Breast epithelium (tissue), 4 donors: ENCODE results near the gene HOMER1. TPM values are rescaled to one million over a fixed set of nuclear protein-coding genes. Genes with fewer than 3 reads are reported as not detected.
A peak's percentile ranks its signal among the peaks of the same experiment; 100 is the strongest.

Experiments
- DNase-seq, 2 donors: peaks; one replicate each; pipeline ENCODE4 v3.0.0-alpha.2; 2019; ENCODE audit warnings: low spot score in 2 of 2
- H3K27ac ChIP-seq, 2 donors: fragments of 200-600 bp; sonication (generic) in 1 of 2; one replicate each; pipeline ENCODE4 v1.5.1; 2016 to 2019; ENCODE audit warnings: mild to moderate bottlenecking in 1 of 2
- H3K27me3 ChIP-seq, 2 donors: fragments of 200-600 bp; sonication (generic) in 1 of 2; one replicate each; pipeline versions ENCODE4 v1.5.1 to v1.6.0; 2017 to 2019; ENCODE audit warnings: control low read depth in 1 of 2, mild to moderate bottlenecking in 1 of 2
- H3K36me3 ChIP-seq: fragments of 200-600 bp; one replicate; pipeline ENCODE4 v1.5.1; 2019
- H3K4me1 ChIP-seq, 2 donors: fragments of 200-600 bp; sonication (generic); one replicate each; pipeline ENCODE4 v1.5.1; 2016 to 2019; ENCODE audit warnings: control low read depth in 1 of 2
- H3K4me3 ChIP-seq, 3 donors: fragments of 200-600 bp; sonication (generic); 1 replicate in 2 of 3; 2 replicates in 1 of 3; pipeline ENCODE4 v1.5.1; 2016 to 2019; ENCODE audit warnings: mild to moderate bottlenecking in 3 of 3, moderate library complexity in 2 of 3
- H3K9me3 ChIP-seq, 2 donors: fragments of 200-600 bp; sonication (generic) in 1 of 2; one replicate each; pipeline ENCODE4 v1.5.1; 2016 to 2019; ENCODE audit warnings: control low read depth in 1 of 2
- CTCF ChIP-seq, 3 donors: fragments of 450-650 bp; IDR thresholded peaks; one replicate each; pipeline ENCODE4 v1.5.1; 2016 to 2017; ENCODE audit warnings: antibody characterized with exemption in 3 of 3, mild to moderate bottlenecking in 3 of 3, moderate library complexity in 3 of 3
- POLR2A ChIP-seq: fragments of 450-650 bp; IDR thresholded peaks from one replicate; pipeline ENCODE4 v1.6.1; 2016; ENCODE audit warnings: antibody characterized with exemption, mild to moderate bottlenecking, moderate library complexity
- POLR2AphosphoS5 ChIP-seq, 3 donors: sonication (generic); formaldehyde crosslinking; IDR thresholded peaks; one replicate each; pipeline ENCODE4 v1.6.1; 2017; ENCODE audit warnings: antibody characterized with exemption in 3 of 3
- intact Hi-C: fragments of 100-400 bp; cut with DNase I; formaldehyde crosslinking; loops from one replicate; pipeline ENCODE4 v1.15.1; 2023; ENCODE audit warnings: low total_unique reads
- total RNA-seq, 3 donors: library from RNA; depleted of rRNA; stranded (reverse); fragments of >200 nt; gene quantifications; one replicate each; pipeline ENCODE4 v1.1.0, GENCODE V29; 2016

HOMER1 gene
- total RNA-seq, 3 donors from 2014 or later = 3.2 to 26.2 (median 18.7) TPM

- intact Hi-C loops = no loop called here
These were observed 47.0 kb upstream of the HOMER1 start for GRCh38 chr5:79560771-79561524.

GRCh38 chr5:79555418-79555817, 41.5 kb upstream of the HOMER1 start:
- intact Hi-C loops = no loop called here
- H3K27me3 ChIP-seq = no peaks in the 10 kb centered on the region
- TF ChIP-seq POLR2A = no peak
- no peak for DNase-seq
- H3K9me3 ChIP-seq = no peaks in the 10 kb centered on the region
- no peak overlapping the region for H3K27ac ChIP-seq
- no peaks in the 10 kb centered on the region for H3K36me3 ChIP-seq
- no peaks in the 10 kb centered on the region for H3K4me1 ChIP-seq
- no peak overlapping the region for H3K4me3 ChIP-seq

More at GRCh38 chr5:79560771-79561524, 47.0 kb upstream of the HOMER1 start:
- DNase-seq = no peak
- Histone ChIP-seq H3K4me1 (no peaks in the 10 kb centered on the region), H3K27me3 (no peaks in the 10 kb centered on the region), H3K27ac (no peak overlapping the region), H3K9me3 (no peaks in the 10 kb centered on the region), H3K4me3 (no peak overlapping the region), H3K36me3 (no peaks in the 10 kb centered on the region)
- no peak for TF ChIP-seq POLR2A
- no peak for TF ChIP-seq CTCF (IDR thresholded peaks at IDR 0.05)
- TF ChIP-seq POLR2AphosphoS5 (IDR thresholded peaks at IDR 0.05) = no peak

GRCh38 chr5:79552984-79553383, 39.0 kb upstream of the HOMER1 start:
- no peaks in the 10 kb centered on the region for H3K27me3 ChIP-seq
- no peak overlapping the region for H3K4me3 ChIP-seq
- no peak overlapping the region for H3K27ac ChIP-seq
- DNase-seq = no peak
- H3K9me3 ChIP-seq = no peaks in the 10 kb centered on the region
- intact Hi-C loops = no loop called here
- H3K4me1 ChIP-seq = no peaks in the 10 kb centered on the region
- TF ChIP-seq POLR2A = no peak
- no peak for TF ChIP-seq POLR2AphosphoS5 (IDR thresholded peaks at IDR 0.05)
- no peak for TF ChIP-seq CTCF (IDR thresholded peaks at IDR 0.05)
- no peaks in the 10 kb centered on the region for H3K36me3 ChIP-seq

GRCh38 chr5:79547982-79548381, 34.0 kb upstream of the HOMER1 start:
- DNase-seq = no peak
- no peak for TF ChIP-seq POLR2A
- TF ChIP-seq CTCF (IDR thresholded peaks at IDR 0.05) = no peak
- TF ChIP-seq POLR2AphosphoS5 (IDR thresholded peaks at IDR 0.05) = no peak
- Histone ChIP-seq H3K27ac (peak overlapping the region; percentile 73 to 74), H3K4me1 (no peaks in the 10 kb centered on the region), H3K4me3 (no peak overlapping the region), H3K9me3 (no peaks in the 10 kb centered on the region), H3K27me3 (no peaks in the 10 kb centered on the region), H3K36me3 (no peaks in the 10 kb centered on the region)
- intact Hi-C loops = no loop called here

GRCh38 chr5:79547429-79547822, 33.5 kb upstream of the HOMER1 start:
- no peak for DNase-seq
- Histone ChIP-seq H3K9me3 (no peaks in the 10 kb centered on the region), H3K36me3 (no peaks in the 10 kb centered on the region), H3K27me3 (no peaks in the 10 kb centered on the region), H3K27ac (peak overlapping the region; percentile 73 to 74), H3K4me3 (no peak overlapping the region), H3K4me1 (no peaks in the 10 kb centered on the region)
- intact Hi-C loops = no loop called here
- TF ChIP-seq CTCF (IDR thresholded peaks at IDR 0.05) (no peak), POLR2AphosphoS5 (IDR thresholded peaks at IDR 0.05) (no peak), POLR2A (no peak)
